Measurements from ENCODE around the gene YPEL5. TPM values are rescaled to one million over a fixed set of nuclear protein-coding genes. Genes with fewer than 3 reads are reported as not detected.

Gene YPEL5
- total RNA-seq, 1 donor from 2014 or later, result 66.4 TPM

GRCh38 chr2:30162806-30163205, 16.0 kb downstream of the YPEL5 start:
- H3K27me3 Mint-ChIP-seq (ENCODE audit: insufficient read depth, low read depth), result no peaks in the 10 kb centered on the region
- no peak overlapping the region for H3K27ac Mint-ChIP-seq
- Histone ChIP-seq H3K27me3 (no peaks in the 10 kb centered on the region), H3K79me2 (ENCODE audit: low read depth) (no peaks in the 10 kb centered on the region), H4K20me1 (ENCODE audit: low read depth) (no peaks in the 10 kb centered on the region), H3K4me1 (no peaks in the 10 kb centered on the region), H3K4me2 (no peak overlapping the region), H3K9me3 (ENCODE audit: low read depth) (no peaks in the 10 kb centered on the region), H3F3A (ENCODE audit: low read depth) (peaks cover 3% of the 10 kb centered on the region), H3K27ac (no peak overlapping the region), H3K4me3 (no peak overlapping the region), H3K9ac (no peak overlapping the region), H3K36me3 (no peaks in the 10 kb centered on the region), H2AFZ (replicated peaks) (no peak overlapping the region)
- no peaks in the 10 kb centered on the region for H3K4me1 Mint-ChIP-seq
- peaks cover 11% of the 10 kb centered on the region for H3K36me3 Mint-ChIP-seq
- TF ChIP-seq EZH2phosphoT487 (IDR thresholded peaks at IDR 0.05) (no peak), CTCF (IDR thresholded peaks at IDR 0.05) (no peak), EZH2 (IDR thresholded peaks at IDR 0.05) (no peak)
- no peaks in the 10 kb centered on the region for H3K9me3 Mint-ChIP-seq
- no peak overlapping the region for H3K4me3 Mint-ChIP-seq
- no peak for DNase-seq (ENCODE audit: low spot score)

GRCh38 chr2:30164131-30164925, 17.5 kb downstream of the YPEL5 start:
- no peak overlapping the region for H3K4me2 ChIP-seq
- H3K27me3 ChIP-seq, result no peaks in the 10 kb centered on the region
- no peaks in the 10 kb centered on the region for H3K79me2 ChIP-seq (ENCODE audit: low read depth)
- H3K4me1 Mint-ChIP-seq, result no peaks in the 10 kb centered on the region
- H3K36me3 ChIP-seq, result no peaks in the 10 kb centered on the region
- no peak overlapping the region for H3K4me3 ChIP-seq
- no peaks in the 10 kb centered on the region for H3K4me1 ChIP-seq
- no peak overlapping the region for H3K4me3 Mint-ChIP-seq
- peaks cover under 1% of the 10 kb centered on the region for H3K36me3 Mint-ChIP-seq
- no peaks in the 10 kb centered on the region for H3K9me3 ChIP-seq (ENCODE audit: low read depth)
- H3K27ac Mint-ChIP-seq, result no peak overlapping the region
- no peak for DNase-seq (ENCODE audit: low spot score)
- H3K9me3 Mint-ChIP-seq, result no peaks in the 10 kb centered on the region
- H3K27me3 Mint-ChIP-seq (ENCODE audit: insufficient read depth, low read depth), result no peaks in the 10 kb centered on the region
- no peak overlapping the region for H3K27ac ChIP-seq
- no peak overlapping the region for H3K9ac ChIP-seq
- H3F3A ChIP-seq (ENCODE audit: low read depth), result peaks cover 3% of the 10 kb centered on the region
- H2AFZ ChIP-seq (replicated peaks), result no peak overlapping the region
- H4K20me1 ChIP-seq (ENCODE audit: low read depth), result no peaks in the 10 kb centered on the region
- TF ChIP-seq EZH2 (IDR thresholded peaks at IDR 0.05) (no peak), CTCF (IDR thresholded peaks at IDR 0.05) (no peak), EZH2phosphoT487 (IDR thresholded peaks at IDR 0.05) (no peak)

- Histone ChIP-seq H3K27me3 (no peaks in the 10 kb centered on the region), H3K36me3 (no peaks in the 10 kb centered on the region), H3K4me2 (no peak overlapping the region), H3K4me1 (no peaks in the 10 kb centered on the region), H3K27ac (no peak overlapping the region), H3K9ac (no peak overlapping the region), H3K9me3 (ENCODE audit: low read depth) (no peaks in the 10 kb centered on the region), H3K4me3 (no peak overlapping the region), H4K20me1 (ENCODE audit: low read depth) (no peaks in the 10 kb centered on the region), H3F3A (ENCODE audit: low read depth) (peaks cover 3% of the 10 kb centered on the region), H3K79me2 (ENCODE audit: low read depth) (no peaks in the 10 kb centered on the region), H2AFZ (replicated peaks) (no peak overlapping the region)
- Mint-ChIP-seq H3K27me3 (ENCODE audit: insufficient read depth, low read depth) (no peaks in the 10 kb centered on the region), H3K9me3 (no peaks in the 10 kb centered on the region), H3K4me1 (no peaks in the 10 kb centered on the region), H3K27ac (no peak overlapping the region), H3K36me3 (no peaks in the 10 kb centered on the region), H3K4me3 (no peak overlapping the region)
- DNase-seq (ENCODE audit: low spot score), result peak; percentile 89
- TF ChIP-seq EZH2 (IDR thresholded peaks at IDR 0.05) (no peak), EZH2phosphoT487 (IDR thresholded peaks at IDR 0.05) (no peak), CTCF (IDR thresholded peaks at IDR 0.05) (peak; percentile 92)
Observed at GRCh38 chr2:30165050-30165520, 18.3 kb downstream of the YPEL5 start.

All from neural progenitor cell (in vitro differentiated cells).